Lung (tissue), 12 donors: Measurements from ENCODE around the gene PAX9. TPM values are rescaled to one million over a fixed set of nuclear protein-coding genes. Genes with fewer than 3 reads are reported as not detected.

ENCODE experiments used
- ATAC-seq: fragments of 200-7000 bp; cut with Tn5 transposase; one replicate; pipeline ENCODE4 v1.9.1; 2020; ENCODE audit warnings: moderate number of reproducible peaks; ENCODE audit not compliant: insufficient read depth, low FRiP score
- DNase-seq, 3 donors: peaks; one replicate each; pipeline ENCODE4 v3.0.0-alpha.2; 2013 to 2017
- H3K27ac ChIP-seq, 2 donors: one replicate each; pipeline ENCODE4 v1.5.1; 2013; ENCODE audit warnings: mild to moderate bottlenecking in 2 of 2, moderate library complexity in 2 of 2, control low read depth in 1 of 2, inconsistent platforms in 1 of 2, low read depth in 1 of 2, low read length in 1 of 2
- H3K27me3 ChIP-seq, 3 donors: one replicate each; pipeline ENCODE4 v1.5.1; 2013; ENCODE audit warnings: low read length in 2 of 3; ENCODE audit not compliant: control insufficient read depth in 3 of 3, insufficient read depth in 3 of 3
- H3K36me3 ChIP-seq, 4 donors: one replicate each; pipeline ENCODE4 v1.5.1; 2013; ENCODE audit warnings: low read length in 4 of 4, mild to moderate bottlenecking in 1 of 4, moderate library complexity in 1 of 4; ENCODE audit not compliant: control insufficient read depth in 4 of 4, insufficient read depth in 4 of 4
- H3K4me1 ChIP-seq, 5 donors: one replicate each; pipeline ENCODE4 v1.5.1; 2013; ENCODE audit warnings: low read length in 5 of 5, mild to moderate bottlenecking in 2 of 5, moderate library complexity in 1 of 5; ENCODE audit not compliant: control insufficient read depth in 5 of 5, insufficient read depth in 5 of 5
- H3K4me3 ChIP-seq: one replicate; pipeline ENCODE4 v1.5.1; 2013; ENCODE audit warnings: mild to moderate bottlenecking, control low read depth, moderate library complexity
- H3K9ac ChIP-seq, 2 donors: one replicate each; pipeline ENCODE4 v1.5.1; 2013; ENCODE audit warnings: low read length in 2 of 2, control low read depth in 1 of 2; ENCODE audit not compliant: insufficient read depth in 1 of 2
- H3K9me3 ChIP-seq, 4 donors: one replicate each; pipeline ENCODE4 v1.5.1; 2013; ENCODE audit warnings: low read length in 3 of 4, mild to moderate bottlenecking in 1 of 4, moderate library complexity in 1 of 4; ENCODE audit not compliant: control insufficient read depth in 4 of 4, insufficient read depth in 3 of 4
- CTCF ChIP-seq: IDR thresholded peaks from 2 replicates; pipeline ENCODE4 v1.5.1; 2012; ENCODE audit warnings: mild to moderate bottlenecking; ENCODE audit errors: control extremely low read depth, extremely low read depth
- WGBS, 2 donors: extraction: QIAGEN DNeasy Blood & Tissue Kit; methylation state at CpG; one replicate each; pipeline ENCODE4 v1.1.7; 2013; 5-methylcytosine and 5-hydroxymethylcytosine counted together
- polyA plus RNA-seq, 2 donors: library from polyadenylated mRNA; stranded (reverse); fragments of 200-250 nt; gene quantifications; one replicate each; pipeline ENCODE4 v1.2.1, GENCODE V29; 2013
- total RNA-seq, 2 donors: library from RNA; depleted of rRNA in 1 of 2; stranded (reverse); fragments of >200 nt in 1 of 2; gene quantifications; one replicate each; pipeline ENCODE4 v1.2.1, GENCODE V29; 2014 to 2021
- donor health status: control.
- donor health status: control.
- donor health status: Bipolar disorder and iron deficiency.
- donor health status: healthy.
- donor health status: DM: yes; HTN: yes; CAD: no.

The PAX9 gene
- total and polyA plus RNA-seq, 4 donors, result 1.2 to 6.0 (median 1.8) TPM

GRCh38 chr14:36652542-36653201 lies 9.0 kb upstream of the PAX9 start:
- Histone ChIP-seq H3K36me3 (no peaks in the 10 kb centered on the region), H3K4me3 (no peak overlapping the region), H3K27ac (no peak overlapping the region), H3K9ac (no peak overlapping the region), H3K27me3 (peaks cover 14 to 99% (median 98%) of the 10 kb centered on the region in 3 donors), H3K9me3 (peaks cover 0 to 17% (median 0%) of the 10 kb centered on the region in 4 donors), H3K4me1 (peaks cover 0 to 21% (median 3%) of the 10 kb centered on the region in 5 donors)
- no peak for TF ChIP-seq CTCF
- ATAC-seq (no peak), DNase-seq (no peak)

DNA sequence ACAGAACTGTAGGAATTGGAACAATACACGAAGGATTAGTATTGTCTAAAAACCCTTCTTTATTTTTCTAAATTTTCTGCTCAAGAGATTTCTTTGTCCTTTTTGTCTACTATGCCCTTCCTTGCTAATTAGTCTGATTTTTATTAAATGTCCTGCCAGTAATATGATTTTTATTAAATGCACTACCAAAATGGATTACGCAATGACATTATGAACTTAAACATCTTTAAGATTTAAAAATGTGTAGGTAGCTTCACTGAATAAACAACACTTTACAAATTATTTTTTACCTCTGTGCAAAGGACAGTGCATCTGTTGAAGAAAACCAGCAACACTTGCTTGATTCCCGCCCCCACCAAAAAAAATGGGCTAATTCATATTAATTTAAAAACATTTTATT lies 8.2 kb upstream of the PAX9 start:
- ATAC-seq, result no peak
- no peak for DNase-seq
- WGBS, 2 donors, result 34 to 49% methylated on average over 3 of the region's 3 CpGs
- H3K4me1 ChIP-seq, result peaks cover 0 to 19% (median 3%) of the 10 kb centered on the region in 5 donors
- H3K36me3 ChIP-seq, result no peaks in the 10 kb centered on the region
- H3K9ac ChIP-seq, result no peak overlapping the region
- no peak overlapping the region for H3K4me3 ChIP-seq
- H3K27ac ChIP-seq, result no peak overlapping the region
- no peak for TF ChIP-seq CTCF
- peaks cover 0 to 17% (median 0%) of the 10 kb centered on the region in 4 donors for H3K9me3 ChIP-seq
- H3K27me3 ChIP-seq, result peaks cover 14 to 99% (median 99%) of the 10 kb centered on the region in 3 donors

GRCh38 chr14:36653962-36654793 lies 7.5 kb upstream of the PAX9 start:
- Histone ChIP-seq H3K4me3 (no peak overlapping the region), H3K36me3 (no peaks in the 10 kb centered on the region), H3K9ac (no peak overlapping the region), H3K9me3 (peaks cover 0 to 18% (median 0%) of the 10 kb centered on the region in 4 donors), H3K4me1 (peaks cover 0 to 23% (median 3%) of the 10 kb centered on the region in 5 donors), H3K27me3 (peaks cover 14 to 99% (median 98%) of the 10 kb centered on the region in 3 donors), H3K27ac (no peak overlapping the region)
- 8 to 15% methylated on average over 31 of the region's 31 CpGs for WGBS, 2 donors
- TF ChIP-seq CTCF, result no peak
- DNase-seq (peak in 1 of 3 donors; percentile 19), ATAC-seq (no peak)
